Gastroesophageal sphincter (tissue), 4 donors: ENCODE measurements around the gene RHBDD1. TPM values are rescaled to one million over a fixed set of nuclear protein-coding genes. Genes with fewer than 3 reads are reported as not detected.

Source experiments
- ATAC-seq: fragments of 150-250 bp; one replicate; pipeline ENCODE4 v1.9.1; 2016; ENCODE audit warnings: mild to moderate bottlenecking, moderate library complexity
- H3K27ac ChIP-seq, 4 donors: fragments of 200-600 bp; sonication (generic) in 3 of 4; 1 replicate in 3 of 4; 2 replicates in 1 of 4; pipeline ENCODE4 v1.5.1; 2016 to 2019
- H3K27me3 ChIP-seq: fragments of 200-600 bp; sonication (generic); one replicate; pipeline ENCODE4 v1.5.1; 2019
- H3K36me3 ChIP-seq, 2 donors: fragments of 200-600 bp; sonication (generic); one replicate each; pipeline ENCODE4 v1.5.1; 2019; ENCODE audit warnings: control low read depth in 1 of 2
- H3K4me1 ChIP-seq, 3 donors: fragments of 200-600 bp; sonication (generic); 1 replicate in 2 of 3; 2 replicates in 1 of 3; pipeline ENCODE4 v1.5.1; 2016 to 2019; ENCODE audit warnings: control low read depth in 2 of 3
- H3K4me3 ChIP-seq, 2 donors: fragments of 200-600 bp; sonication (generic); one replicate each; pipeline ENCODE4 v1.5.1; 2019; ENCODE audit warnings: mild to moderate bottlenecking in 1 of 2, moderate library complexity in 1 of 2
- H3K9me3 ChIP-seq, 3 donors: fragments of 200-600 bp; sonication (generic); one replicate each; pipeline ENCODE4 v1.5.1; 2017 to 2019; ENCODE audit warnings: control low read depth in 2 of 3
- EP300 ChIP-seq: sonication (generic); formaldehyde crosslinking; IDR thresholded peaks from one replicate; pipeline ENCODE4 v1.6.1; 2017; ENCODE audit warnings: antibody characterized with exemption, mild to moderate bottlenecking
- POLR2A ChIP-seq, 2 donors: fragments of 450-650 bp; IDR thresholded peaks; one replicate each; pipeline ENCODE4 v1.6.1; 2017; ENCODE audit warnings: antibody characterized with exemption in 2 of 2, mild to moderate bottlenecking in 2 of 2, moderate library complexity in 1 of 2
- POLR2AphosphoS5 ChIP-seq: sonication (generic); formaldehyde crosslinking; IDR thresholded peaks from one replicate; pipeline ENCODE4 v1.6.1; 2017; ENCODE audit warnings: antibody characterized with exemption
- WGBS, 2 donors: methylation state at CpG; one replicate each; pipeline ENCODE4 v1.1.5; 2018; ENCODE audit warnings: low coverage in 1 of 2; 5-methylcytosine and 5-hydroxymethylcytosine counted together
- total RNA-seq, 4 donors: library from RNA; depleted of rRNA; stranded (reverse); fragments of >200 nt; gene quantifications; one replicate each; pipeline ENCODE4 v1.1.0, GENCODE V29; 2016
- TF ChIP-seq, protein P1 (sequence below), 4 experiments: fragments of 200-600 bp in 2 of 4; fragments of 450-650 bp in 2 of 4; sonication (generic) in 1 of 4; IDR thresholded peaks; one replicate each; pipeline ENCODE4 v1.5.1; 2017 to 2019; ENCODE audit warnings: antibody characterized with exemption in 4 of 4, mild to moderate bottlenecking in 2 of 4, moderate library complexity in 2 of 4

RHBDD1 gene
- total RNA-seq, 4 donors from 2014 or later = 22.2 to 35.2 (median 24.7) TPM

DNA sequence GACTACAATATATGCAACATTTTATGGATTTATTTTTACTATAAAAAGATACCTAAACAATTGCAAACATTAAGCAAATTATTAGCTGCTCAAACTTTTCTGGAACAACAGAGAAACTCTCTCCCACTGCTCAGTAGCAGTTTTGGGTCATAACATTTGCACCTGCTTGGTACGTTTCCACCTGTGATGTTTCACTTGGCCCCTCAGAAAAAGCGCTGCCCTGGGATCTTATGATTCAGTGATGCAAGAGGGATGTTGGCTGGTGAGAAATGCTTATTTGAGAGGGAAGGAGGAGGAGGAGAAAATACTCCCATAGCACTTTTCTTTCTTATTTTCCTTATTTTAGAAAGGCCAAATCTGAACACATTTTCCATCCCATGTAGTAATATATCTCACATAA is 45.4 kb upstream of the RHBDD1 start:
- TF ChIP-seq, protein P1, sequence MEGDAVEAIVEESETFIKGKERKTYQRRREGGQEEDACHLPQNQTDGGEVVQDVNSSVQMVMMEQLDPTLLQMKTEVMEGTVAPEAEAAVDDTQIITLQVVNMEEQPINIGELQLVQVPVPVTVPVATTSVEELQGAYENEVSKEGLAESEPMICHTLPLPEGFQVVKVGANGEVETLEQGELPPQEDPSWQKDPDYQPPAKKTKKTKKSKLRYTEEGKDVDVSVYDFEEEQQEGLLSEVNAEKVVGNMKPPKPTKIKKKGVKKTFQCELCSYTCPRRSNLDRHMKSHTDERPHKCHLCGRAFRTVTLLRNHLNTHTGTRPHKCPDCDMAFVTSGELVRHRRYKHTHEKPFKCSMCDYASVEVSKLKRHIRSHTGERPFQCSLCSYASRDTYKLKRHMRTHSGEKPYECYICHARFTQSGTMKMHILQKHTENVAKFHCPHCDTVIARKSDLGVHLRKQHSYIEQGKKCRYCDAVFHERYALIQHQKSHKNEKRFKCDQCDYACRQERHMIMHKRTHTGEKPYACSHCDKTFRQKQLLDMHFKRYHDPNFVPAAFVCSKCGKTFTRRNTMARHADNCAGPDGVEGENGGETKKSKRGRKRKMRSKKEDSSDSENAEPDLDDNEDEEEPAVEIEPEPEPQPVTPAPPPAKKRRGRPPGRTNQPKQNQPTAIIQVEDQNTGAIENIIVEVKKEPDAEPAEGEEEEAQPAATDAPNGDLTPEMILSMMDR (IDR thresholded peaks at IDR 0.05) = no peak
- no peak for TF ChIP-seq POLR2AphosphoS5
- no peak for TF ChIP-seq POLR2A (IDR thresholded peaks at IDR 0.05)
- Histone ChIP-seq H3K36me3 (no peaks in the 10 kb centered on the region), H3K9me3 (no peaks in the 10 kb centered on the region), H3K27ac (peak overlapping the region; percentile 89 to 95 (median 93)), H3K4me3 (peak overlapping the region in 1 of 2 donors; percentile 89), H3K27me3 (no peaks in the 10 kb centered on the region), H3K4me1 (peaks cover 0 to 69% (median 6%) of the 10 kb centered on the region in 3 donors)
- no peak for ATAC-seq
- WGBS, 2 donors = 77 to 80% methylated on average over 2 of the region's 2 CpGs

DNA sequence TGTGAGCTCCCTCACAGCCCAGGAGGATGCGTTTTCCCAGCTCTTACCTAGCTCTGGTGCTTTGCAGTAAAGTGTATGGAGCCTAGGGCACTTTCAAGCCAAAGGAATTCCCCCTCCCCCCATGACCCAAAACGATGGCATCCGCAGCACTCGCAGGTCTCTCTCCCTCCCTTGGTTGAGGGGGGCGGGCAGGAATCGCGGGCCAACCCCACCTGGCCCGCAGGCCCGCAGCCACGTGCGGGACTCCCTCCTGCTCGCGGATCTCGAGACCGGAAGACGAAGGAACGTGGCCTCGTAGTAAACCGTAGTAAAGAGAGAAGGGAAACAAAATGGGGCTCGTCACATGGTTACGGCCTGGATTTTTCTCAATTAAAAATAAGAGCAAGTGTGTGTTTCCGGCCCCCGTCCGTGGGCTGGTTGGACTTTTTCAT is 44.8 kb upstream of the RHBDD1 start:
- H3K4me1 ChIP-seq = peaks cover 0 to 76% (median 10%) of the 10 kb centered on the region in 3 donors
- H3K9me3 ChIP-seq = no peaks in the 10 kb centered on the region
- peak overlapping the region; percentile 74 to 89 for H3K4me3 ChIP-seq
- no peaks in the 10 kb centered on the region for H3K27me3 ChIP-seq
- no peaks in the 10 kb centered on the region for H3K36me3 ChIP-seq
- 0% methylated on average over 4 of the region's 24 CpGs; no CpG with 5 or more reads in 1 of the 2 donors for WGBS, 2 donors
- peak overlapping the region; percentile 89 to 95 (median 93) for H3K27ac ChIP-seq
- peak; percentile 62 for TF ChIP-seq POLR2AphosphoS5
- TF ChIP-seq, protein P1 (IDR thresholded peaks at IDR 0.05) = no peak
- ATAC-seq = peak; percentile 80

DNA sequence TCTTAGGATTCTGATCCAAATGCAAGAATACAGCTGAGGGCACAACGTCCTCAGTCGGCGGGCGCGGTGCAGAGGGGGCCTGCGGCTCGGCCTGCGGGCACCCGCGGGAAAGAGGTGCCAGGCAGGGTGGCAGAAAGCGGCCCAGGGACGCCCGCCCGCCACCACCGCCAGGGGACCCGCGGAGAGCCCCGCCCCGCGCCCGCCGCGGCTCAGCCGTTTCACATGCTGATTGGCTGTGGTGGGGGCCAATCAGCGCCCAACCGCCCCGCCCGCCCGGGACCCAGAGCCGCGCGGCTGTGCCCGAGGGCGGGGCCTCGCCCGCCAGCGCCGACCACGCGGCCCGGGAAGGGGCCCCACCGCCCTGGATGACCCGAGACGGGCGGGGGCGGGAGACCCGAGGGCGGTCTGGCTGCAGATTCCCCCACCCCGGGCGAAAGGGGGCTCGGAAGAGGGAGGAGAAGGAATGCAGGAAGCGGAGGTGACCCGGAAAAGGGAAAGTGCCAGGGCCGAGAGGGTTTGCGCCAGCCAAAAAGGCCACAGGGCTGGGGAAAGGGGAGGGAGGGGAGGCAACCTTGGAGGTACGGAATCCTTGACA is 44.3 kb upstream of the RHBDD1 start:
- TF ChIP-seq, protein P1 (IDR thresholded peaks at IDR 0.05) = peak; percentile 30 to 90 (median 74)
- TF ChIP-seq EP300 = no peak
- peak; percentile 14 for TF ChIP-seq POLR2AphosphoS5
- peak; percentile 46 to 57 for TF ChIP-seq POLR2A (IDR thresholded peaks at IDR 0.05)
- H3K4me1 ChIP-seq = peaks cover 0 to 81% (median 13%) of the 10 kb centered on the region in 3 donors
- ATAC-seq = peak; percentile 97
- no peaks in the 10 kb centered on the region for H3K36me3 ChIP-seq
- no peaks in the 10 kb centered on the region for H3K27me3 ChIP-seq
- 0 to 2% methylated on average over 5 to 9 of the region's 56 CpGs for WGBS, 2 donors
- peak overlapping the region; percentile 89 to 95 (median 93) for H3K27ac ChIP-seq
- peak overlapping the region; percentile 74 to 89 for H3K4me3 ChIP-seq
- no peaks in the 10 kb centered on the region for H3K9me3 ChIP-seq

DNA sequence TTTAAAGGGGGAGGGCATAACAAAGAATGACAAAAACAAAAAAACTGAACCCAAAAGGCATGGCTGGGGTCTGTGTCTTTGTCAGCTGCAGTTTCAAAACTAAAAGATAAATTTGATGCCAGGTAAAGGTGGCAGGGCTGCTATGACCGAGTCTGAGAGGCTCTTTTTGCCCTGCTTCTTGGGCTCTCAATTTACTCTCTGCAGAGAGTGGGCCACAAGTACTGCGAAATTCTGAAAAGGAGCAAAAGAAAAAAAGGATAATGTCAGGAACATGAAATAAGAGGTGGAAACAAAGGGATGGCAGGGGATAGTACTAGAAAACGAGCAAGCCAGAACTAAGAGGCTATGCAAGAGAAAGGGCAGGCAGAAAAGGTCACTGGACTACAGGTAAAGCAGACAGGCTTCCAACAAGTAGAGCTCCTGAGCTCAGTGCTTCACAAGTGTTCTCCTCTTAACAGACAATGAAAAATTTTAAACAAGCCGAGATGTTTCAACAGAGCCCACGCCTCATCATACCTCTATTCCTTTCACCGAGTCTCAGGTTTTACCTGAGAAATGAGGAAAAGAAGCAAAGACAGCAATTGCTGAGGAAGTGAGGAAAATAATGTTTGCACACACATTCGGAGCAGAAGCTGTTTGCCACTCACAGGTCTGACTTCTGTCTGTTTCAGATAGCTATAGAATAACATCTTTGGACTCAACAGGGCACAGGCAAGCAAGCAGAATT is 43.5 kb upstream of the RHBDD1 start:
- WGBS, 2 donors = 10 to 31% methylated on average over 6 to 7 of the region's 7 CpGs
- Histone ChIP-seq H3K4me1 (peaks cover 0 to 87% (median 20%) of the 10 kb centered on the region in 3 donors), H3K27ac (peak overlapping the region; percentile 89 to 95 (median 93)), H3K36me3 (peaks cover 0 to 4% of the 10 kb centered on the region in 2 donors), H3K4me3 (peak overlapping the region; percentile 74 to 89), H3K27me3 (no peaks in the 10 kb centered on the region), H3K9me3 (no peaks in the 10 kb centered on the region)
- no peak for ATAC-seq
- TF ChIP-seq EP300 = no peak
- TF ChIP-seq POLR2A (IDR thresholded peaks at IDR 0.05) = no peak
- TF ChIP-seq POLR2AphosphoS5 = no peak
- TF ChIP-seq, protein P1 (IDR thresholded peaks at IDR 0.05) = no peak
